ENCODE results near the gene SUGCT.
"Not testable (repeated sequence)": the region's sequence is repeated elsewhere in the genome, so short reads cannot be mapped to it uniquely, and the experiment has no call there.

Gene SUGCT

DNA sequence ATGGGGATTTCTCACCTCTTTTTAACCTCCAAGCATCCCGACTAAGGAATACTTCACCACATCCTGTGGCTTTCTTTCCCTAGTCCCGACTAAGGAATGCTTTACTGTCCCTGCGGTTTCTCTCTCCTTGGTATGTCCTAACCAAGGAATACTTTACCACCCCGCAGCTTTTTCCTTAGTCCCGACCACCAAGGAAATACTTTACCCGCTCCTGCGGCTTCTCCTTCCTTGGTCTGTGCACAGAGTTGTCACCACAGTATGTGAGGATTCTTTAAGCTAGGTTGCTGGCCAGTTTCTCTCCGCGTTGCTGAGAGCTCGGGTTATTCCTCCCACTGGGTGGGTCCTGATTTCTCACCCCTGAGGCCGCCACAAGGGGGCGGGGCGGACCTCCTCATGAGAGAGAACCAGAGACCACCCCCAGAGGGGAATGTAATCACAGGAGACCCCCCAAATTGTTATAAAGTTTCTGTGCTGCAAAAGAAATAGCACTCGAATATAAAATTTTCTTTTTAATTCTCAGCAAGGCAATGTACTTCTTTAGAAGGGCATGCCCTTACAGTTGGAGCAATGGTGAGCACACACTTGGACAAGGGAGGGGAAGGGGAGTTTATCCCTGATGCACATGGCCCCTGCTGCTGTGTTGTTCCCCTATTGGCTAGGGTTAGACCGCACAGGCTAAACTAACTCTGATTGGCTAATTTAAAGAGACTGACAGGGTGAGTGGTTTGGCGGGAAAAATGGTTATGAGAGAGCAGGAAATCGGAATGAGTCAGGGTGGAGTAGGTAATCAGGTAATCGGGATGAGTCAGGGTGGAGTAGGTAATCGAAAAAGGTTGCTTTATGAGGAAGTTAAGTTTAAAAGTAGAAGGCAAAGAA, 12.8 kb downstream of the SUGCT start:
- TF ChIP-seq, protein P1, sequence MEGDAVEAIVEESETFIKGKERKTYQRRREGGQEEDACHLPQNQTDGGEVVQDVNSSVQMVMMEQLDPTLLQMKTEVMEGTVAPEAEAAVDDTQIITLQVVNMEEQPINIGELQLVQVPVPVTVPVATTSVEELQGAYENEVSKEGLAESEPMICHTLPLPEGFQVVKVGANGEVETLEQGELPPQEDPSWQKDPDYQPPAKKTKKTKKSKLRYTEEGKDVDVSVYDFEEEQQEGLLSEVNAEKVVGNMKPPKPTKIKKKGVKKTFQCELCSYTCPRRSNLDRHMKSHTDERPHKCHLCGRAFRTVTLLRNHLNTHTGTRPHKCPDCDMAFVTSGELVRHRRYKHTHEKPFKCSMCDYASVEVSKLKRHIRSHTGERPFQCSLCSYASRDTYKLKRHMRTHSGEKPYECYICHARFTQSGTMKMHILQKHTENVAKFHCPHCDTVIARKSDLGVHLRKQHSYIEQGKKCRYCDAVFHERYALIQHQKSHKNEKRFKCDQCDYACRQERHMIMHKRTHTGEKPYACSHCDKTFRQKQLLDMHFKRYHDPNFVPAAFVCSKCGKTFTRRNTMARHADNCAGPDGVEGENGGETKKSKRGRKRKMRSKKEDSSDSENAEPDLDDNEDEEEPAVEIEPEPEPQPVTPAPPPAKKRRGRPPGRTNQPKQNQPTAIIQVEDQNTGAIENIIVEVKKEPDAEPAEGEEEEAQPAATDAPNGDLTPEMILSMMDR (IDR thresholded peaks at IDR 0.05; ENCODE audit: extremely low read depth, insufficient read depth, missing control alignments), result no peak
- no peak for DNase-seq (ENCODE audit: low spot score)
- in situ Hi-C loops (cut with MboI; ENCODE audit: low pct_unique_long_range_greater_than_20kb, low sequenced_read_pairs, unreplicated experiment), result no loop called here

- DNase-seq (ENCODE audit: low spot score); in situ Hi-C loops (cut with MboI; ENCODE audit: low pct_unique_long_range_greater_than_20kb, low sequenced_read_pairs, unreplicated experiment): not testable (repeated sequence)
Measured at GRCh38 chr7:40148247-40148580, 13.4 kb downstream of the SUGCT start.

DNA sequence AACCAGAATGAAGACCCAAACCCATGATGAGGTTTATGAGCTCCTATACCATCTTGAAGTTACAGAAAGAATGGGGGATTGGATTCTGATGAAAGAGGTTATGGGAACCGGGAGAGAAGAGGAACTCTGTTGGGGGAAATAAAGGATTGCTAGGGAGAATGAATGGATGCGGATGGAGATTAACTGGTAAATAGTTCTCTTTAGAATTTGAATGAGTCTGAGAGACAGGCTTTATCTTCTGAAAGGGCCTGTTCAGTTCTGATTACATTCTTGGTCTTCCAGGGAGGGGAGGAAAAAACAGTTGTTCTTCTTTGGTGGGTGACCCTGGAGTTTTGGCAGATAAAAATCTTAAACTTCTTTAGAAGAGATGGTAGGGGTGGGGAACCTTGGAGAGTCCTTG, 13.9 kb downstream of the SUGCT start:
- in situ Hi-C loops (cut with MboI; ENCODE audit: low pct_unique_long_range_greater_than_20kb, low sequenced_read_pairs, unreplicated experiment), result no loop called here
- TF ChIP-seq, protein P1 (IDR thresholded peaks at IDR 0.05; ENCODE audit: extremely low read depth, insufficient read depth, missing control alignments), result no peak
- DNase-seq (ENCODE audit: low spot score), result no peak

- TF ChIP-seq, protein P1 (IDR thresholded peaks at IDR 0.05; ENCODE audit: extremely low read depth, insufficient read depth, missing control alignments), result no peak
- no peak for DNase-seq (ENCODE audit: low spot score)
- in situ Hi-C loops (cut with MboI; ENCODE audit: low pct_unique_long_range_greater_than_20kb, low sequenced_read_pairs, unreplicated experiment), result no loop called here
Measured at GRCh38 chr7:40151504-40151903, 16.7 kb downstream of the SUGCT start.

DNA sequence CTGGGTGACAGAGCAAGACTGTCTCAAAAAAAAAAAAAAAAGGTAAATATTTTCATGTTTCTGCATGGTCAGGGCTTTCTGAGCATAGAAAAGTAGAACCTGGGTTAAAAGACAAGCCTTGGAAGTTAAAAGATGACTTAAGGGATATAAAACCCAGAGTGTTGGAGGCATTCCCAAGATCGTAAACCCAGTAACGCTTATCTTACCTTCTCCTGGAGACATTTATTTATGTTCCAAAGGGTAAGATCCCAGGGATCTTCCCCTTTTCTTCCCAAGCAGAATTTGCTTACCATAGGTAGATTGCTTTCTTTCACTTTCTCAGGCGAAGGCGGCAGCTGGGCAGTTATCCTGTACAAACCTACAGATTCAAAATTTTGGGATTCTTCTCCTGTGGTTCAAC, 22.2 kb downstream of the SUGCT start:
- TF ChIP-seq, protein P1 (IDR thresholded peaks at IDR 0.05; ENCODE audit: extremely low read depth, insufficient read depth, missing control alignments), result no peak
- in situ Hi-C loops (cut with MboI; ENCODE audit: low pct_unique_long_range_greater_than_20kb, low sequenced_read_pairs, unreplicated experiment), result no loop called here

DNA sequence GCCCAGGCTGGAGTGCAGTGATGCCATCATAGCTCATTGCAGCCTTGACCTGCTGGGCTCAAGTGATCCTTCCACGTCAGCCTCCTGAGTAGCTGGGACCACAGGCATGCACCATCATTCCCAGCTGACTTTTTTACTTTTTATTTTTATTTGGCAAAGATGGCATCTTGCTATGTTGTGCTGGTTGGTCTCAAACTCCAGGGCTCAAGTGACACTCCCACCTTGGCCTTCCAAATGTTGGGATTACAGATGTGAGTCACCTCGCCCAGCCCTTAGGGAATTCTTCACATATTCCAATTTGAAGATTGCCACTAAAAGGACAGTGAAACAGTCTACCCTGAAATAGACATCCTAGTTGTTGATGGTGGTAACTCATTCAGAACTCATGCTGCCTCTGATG, 27.7 kb downstream of the SUGCT start:
- in situ Hi-C loops (cut with MboI; ENCODE audit: low pct_unique_long_range_greater_than_20kb, low sequenced_read_pairs, unreplicated experiment), result no loop called here
- DNase-seq (ENCODE audit: low spot score), result no peak
- TF ChIP-seq, protein P1 (IDR thresholded peaks at IDR 0.05; ENCODE audit: extremely low read depth, insufficient read depth, missing control alignments), result no peak

More for the DNA sequence above, 22.2 kb downstream of the SUGCT start:
- DNase-seq (ENCODE audit: low spot score), result no peak

- TF ChIP-seq, protein P1 (IDR thresholded peaks at IDR 0.05; ENCODE audit: extremely low read depth, insufficient read depth, missing control alignments), result no peak
- in situ Hi-C loops (cut with MboI; ENCODE audit: low pct_unique_long_range_greater_than_20kb, low sequenced_read_pairs, unreplicated experiment), result no loop called here
- no peak for DNase-seq (ENCODE audit: low spot score)
Measured at GRCh38 chr7:40165216-40165615, 30.4 kb downstream of the SUGCT start.

Data from GM13977 (cell line).